Embryonic facial prominence (tissue), 1 donor: ENCODE data around the gene USP17L10.
"Not testable (repeated sequence)": the region's sequence is repeated elsewhere in the genome, so short reads cannot be mapped to it uniquely, and the experiment has no call there.

Experiments used
- DNase-seq: peaks from one replicate; pipeline ENCODE4 v3.0.0-alpha.2; 2016; ENCODE audit errors: extremely low spot score

The USP17L10 gene, protein sequence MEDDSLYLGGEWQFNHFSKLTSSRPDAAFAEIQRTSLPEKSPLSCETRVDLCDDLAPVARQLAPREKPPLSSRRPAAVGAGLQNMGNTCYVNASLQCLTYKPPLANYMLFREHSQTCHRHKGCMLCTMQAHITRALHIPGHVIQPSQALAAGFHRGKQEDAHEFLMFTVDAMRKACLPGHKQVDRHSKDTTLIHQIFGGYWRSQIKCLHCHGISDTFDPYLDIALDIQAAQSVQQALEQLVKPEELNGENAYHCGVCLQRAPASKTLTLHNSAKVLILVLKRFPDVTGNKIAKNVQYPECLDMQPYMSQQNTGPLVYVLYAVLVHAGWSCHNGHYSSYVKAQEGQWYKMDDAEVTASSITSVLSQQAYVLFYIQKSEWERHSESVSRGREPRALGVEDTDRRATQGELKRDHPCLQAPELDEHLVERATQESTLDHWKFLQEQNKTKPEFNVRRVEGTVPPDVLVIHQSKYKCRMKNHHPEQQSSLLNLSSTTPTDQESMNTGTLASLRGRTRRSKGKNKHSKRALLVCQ

DNA sequence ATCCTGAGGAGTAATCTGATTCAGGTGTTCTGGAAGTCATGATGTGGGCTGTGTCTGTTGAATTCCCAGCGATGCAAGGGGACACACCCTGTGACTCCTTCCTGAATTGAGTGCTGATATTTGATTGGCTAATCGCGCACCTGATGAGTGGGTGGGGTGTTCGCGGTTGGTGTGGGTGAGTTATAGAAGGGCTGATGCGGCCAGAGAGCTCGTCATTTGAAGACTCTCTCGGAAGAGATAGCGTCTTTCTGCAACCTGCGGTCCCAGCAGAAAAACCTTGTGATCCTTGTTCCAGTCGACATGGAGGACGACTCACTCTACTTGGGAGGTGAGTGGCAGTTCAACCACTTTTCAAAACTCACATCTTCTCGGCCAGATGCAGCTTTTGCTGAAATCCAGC lies at the start of gene USP17L10:
Gene USP17L10 (plus strand): TSS at position 301 of the 400 bp plus-strand sequence. CDS start 0 bp downstream, at position 301.
- DNase-seq: not testable (repeated sequence)

DNA sequence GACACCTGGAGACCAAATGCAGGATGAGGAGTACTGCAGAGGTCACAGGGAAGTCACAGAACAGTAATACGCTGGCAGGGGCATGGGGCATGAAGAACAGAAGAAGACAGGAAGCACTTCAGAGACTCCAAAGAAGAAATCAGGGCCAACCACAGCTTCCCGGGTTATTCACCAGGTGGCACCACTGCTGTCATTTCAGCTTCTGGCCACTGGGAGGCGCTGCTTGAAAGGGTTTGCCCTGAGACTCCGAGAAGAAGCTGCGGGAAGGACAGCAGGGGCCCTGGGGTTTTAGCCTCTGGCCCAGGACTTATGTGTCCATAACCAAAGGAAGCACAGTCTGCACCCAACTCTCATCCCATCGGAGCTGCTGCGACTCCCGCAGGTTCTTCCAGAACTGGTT lies 44.5 kb upstream of the USP17L10 start:
- DNase-seq: not testable (repeated sequence)

DNA sequence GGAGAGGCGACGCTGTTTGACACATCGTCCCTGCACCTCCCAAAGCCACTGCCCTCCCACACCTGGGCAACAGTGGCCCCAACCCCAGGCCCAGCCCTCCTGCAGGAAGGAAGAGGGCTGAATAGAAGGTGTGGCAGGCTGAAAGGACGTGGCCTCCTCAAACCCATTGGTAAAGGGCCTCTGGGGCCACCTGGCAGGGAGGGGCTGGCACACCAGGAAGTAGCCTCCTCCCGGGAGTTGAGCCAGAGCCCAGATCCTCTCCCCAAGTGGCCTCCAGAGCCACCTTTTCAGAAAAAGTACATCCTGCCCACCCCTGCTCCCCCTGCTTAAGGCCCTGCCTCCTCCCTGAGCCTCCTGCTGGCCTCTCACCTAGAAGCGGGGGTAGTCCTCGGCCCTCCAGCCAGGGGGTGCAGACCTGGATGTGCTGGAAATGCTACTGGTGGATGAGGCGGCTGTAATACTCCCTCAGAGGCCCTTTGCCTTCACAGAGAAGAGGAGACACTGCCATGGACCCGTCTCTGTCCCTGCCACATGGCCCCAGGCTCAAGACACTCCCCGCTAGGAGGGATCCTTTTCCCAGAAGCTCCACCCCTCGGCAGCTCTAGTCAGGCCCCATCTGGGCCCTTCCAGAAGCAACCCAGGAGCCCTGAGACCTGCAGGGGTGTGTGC lies 40.5 kb upstream of the USP17L10 start, which contains the start of gene FAM90A26:
Gene FAM90A26 (plus strand): TSS at position 619 of the 669 bp plus-strand sequence. CDS start 2,764 bp downstream, outside the sequence.
- DNase-seq: not testable (repeated sequence)

DNA sequence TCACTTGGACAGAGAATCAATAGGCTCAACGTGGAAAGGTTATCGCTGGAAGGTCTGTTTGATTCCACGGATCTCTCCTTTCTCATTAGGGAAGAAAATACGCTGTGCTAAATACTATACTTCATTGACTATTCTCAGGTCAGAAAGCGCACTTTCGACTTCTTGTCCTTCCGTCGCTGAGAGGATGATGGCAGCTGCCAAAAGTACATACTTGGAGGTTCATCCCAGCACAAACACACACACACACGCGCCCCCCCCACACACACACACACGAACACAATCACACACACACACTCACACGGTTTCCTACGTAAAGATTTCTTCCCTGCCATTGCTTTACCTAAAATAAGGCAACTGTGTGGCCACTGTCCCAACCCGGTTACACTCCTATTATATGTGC lies 4.2 kb downstream of the USP17L10 start:
- not testable (repeated sequence) for DNase-seq

DNA sequence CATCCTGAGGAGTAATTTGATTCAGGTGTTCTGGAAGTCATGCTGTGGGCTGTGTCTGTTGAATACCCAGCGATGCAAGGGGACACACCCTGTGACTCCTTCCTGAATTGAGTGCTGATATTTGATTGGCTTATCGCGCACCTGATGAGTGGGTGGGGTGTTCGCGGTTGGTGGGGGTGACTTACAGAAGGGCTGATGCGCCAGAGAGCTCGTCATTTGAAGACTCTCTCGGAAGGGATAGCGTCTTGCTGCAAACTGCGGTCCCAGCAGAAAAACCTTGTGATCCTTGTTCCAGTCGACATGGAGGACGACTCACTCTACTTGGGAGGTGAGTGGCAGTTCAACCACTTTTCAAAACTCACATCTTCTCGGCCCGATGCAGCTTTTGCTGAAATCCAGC lies 4.6 kb downstream of the USP17L10 start, which contains the start of gene USP17L11:
Gene USP17L11 (plus strand): TSS at position 301 of the 400 bp plus-strand sequence. CDS start 0 bp downstream, at position 301.
- DNase-seq: not testable (repeated sequence)

DNA sequence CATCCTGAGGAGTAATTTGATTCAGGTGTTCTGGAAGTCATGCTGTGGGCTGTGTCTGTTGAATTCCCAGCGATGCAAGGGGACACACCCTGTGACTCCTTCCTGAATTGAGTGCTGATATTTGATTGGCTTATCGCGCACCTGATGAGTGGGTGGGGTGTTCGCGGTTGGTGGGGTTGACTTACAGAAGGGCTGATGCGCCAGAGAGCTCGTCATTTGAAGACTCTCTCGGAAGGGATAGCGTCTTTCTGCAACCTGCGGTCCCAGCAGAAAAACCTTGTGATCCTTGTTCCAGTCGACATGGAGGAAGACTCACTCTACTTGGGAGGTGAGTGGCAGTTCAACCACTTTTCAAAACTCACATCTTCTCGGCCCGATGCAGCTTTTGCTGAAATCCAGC lies 9.4 kb downstream of the USP17L10 start, which contains the start of gene USP17L12:
Gene USP17L12 (plus strand): TSS at position 301 of the 400 bp plus-strand sequence. CDS start 0 bp downstream, at position 301.
- DNase-seq: not testable (repeated sequence)

DNA sequence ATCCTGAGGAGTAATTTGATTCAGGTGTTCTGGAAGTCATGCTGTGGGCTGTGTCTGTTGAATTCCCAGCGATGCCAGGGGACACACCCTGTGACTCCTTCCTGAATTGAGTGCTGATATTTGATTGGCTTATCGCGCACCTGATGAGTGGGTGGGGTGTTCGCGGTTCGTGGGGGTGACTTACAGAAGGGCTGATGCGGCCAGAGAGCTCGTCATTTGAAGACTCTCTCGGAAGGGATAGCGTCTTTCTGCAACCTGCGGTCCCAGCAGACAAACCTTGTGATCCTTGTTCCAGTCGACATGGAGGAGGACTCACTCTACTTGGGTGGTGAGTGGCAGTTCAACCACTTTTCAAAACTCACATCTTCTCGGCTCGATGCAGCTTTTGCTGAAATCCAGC lies 14.1 kb downstream of the USP17L10 start, which contains the start of gene USP17L13:
Gene USP17L13 (plus strand): TSS at position 301 of the 400 bp plus-strand sequence. CDS start 0 bp downstream, at position 301.
- DNase-seq: not testable (repeated sequence)

DNA sequence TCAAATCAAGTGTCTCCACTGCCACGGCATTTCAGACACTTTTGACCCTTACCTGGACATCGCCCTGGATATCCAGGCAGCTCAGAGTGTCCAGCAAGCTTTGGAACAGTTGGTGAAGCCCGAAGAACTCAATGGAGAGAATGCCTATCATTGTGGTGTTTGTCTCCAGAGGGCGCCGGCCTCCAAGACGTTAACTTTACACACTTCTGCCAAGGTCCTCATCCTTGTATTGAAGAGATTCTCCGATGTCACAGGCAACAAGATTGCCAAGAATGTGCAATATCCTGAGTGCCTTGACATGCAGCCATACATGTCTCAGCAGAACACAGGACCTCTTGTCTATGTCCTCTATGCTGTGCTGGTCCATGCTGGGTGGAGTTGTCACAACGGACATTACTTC lies 19.8 kb downstream of the USP17L10 start:
- not testable (repeated sequence) for DNase-seq

DNA sequence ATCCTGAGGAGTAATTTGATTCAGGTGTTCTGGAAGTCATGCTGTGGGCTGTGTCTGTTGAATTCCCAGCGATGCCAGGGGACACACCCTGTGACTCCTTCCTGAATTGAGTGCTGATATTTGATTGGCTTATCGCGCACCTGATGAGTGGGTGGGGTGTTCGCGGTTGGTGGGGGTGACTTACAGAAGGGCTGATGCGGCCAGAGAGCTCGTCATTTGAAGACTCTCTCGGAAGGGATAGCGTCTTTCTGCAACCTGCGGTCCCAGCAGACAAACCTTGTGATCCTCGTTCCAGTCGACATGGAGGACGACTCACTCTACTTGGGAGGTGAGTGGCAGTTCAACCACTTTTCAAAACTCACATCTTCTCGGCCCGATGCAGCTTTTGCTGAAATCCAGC lies 23.6 kb downstream of the USP17L10 start, which contains the start of gene USP17L15:
Gene USP17L15 (plus strand): TSS at position 301 of the 400 bp plus-strand sequence. CDS start 0 bp downstream, at position 301.
- not testable (repeated sequence) for DNase-seq

DNA sequence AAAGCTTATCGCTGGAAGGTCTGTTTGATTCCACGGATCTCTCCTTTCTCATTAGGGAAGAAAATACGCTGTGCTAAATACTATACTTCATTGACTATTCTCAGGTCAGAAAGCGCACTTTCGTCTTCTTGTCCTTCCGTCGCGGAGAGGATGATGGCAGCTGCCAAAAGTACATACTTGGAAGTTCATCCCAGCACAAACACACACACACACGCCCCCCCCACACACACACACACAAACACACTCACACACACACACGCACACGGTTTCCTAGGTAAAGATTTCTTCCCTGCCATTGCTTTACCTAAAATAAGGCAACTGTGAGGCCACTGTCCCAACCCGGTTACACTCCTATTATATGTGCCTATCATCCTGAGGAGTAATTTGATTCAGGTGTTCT lies 28.0 kb downstream of the USP17L10 start:
- not testable (repeated sequence) for DNase-seq

DNA sequence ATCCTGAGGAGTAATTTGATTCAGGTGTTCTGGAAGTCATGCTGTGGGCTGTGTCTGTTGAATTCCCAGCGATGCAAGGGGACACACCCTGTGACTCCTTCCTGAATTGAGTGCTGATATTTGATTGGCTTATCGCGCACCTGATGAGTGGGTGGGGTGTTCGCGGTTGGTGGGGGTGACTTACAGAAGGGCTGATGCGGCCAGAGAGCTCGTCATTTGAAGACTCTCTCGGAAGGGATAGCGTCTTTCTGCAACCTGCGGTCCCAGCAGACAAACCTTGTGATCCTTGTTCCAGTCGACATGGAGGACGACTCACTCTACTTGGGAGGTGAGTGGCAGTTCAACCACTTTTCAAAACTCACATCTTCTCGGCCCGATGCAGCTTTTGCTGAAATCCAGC lies 33.1 kb downstream of the USP17L10 start, which contains the start of gene USP17L17:
Gene USP17L17 (plus strand): TSS at position 301 of the 400 bp plus-strand sequence. CDS start 0 bp downstream, at position 301.
- DNase-seq: not testable (repeated sequence)

DNA sequence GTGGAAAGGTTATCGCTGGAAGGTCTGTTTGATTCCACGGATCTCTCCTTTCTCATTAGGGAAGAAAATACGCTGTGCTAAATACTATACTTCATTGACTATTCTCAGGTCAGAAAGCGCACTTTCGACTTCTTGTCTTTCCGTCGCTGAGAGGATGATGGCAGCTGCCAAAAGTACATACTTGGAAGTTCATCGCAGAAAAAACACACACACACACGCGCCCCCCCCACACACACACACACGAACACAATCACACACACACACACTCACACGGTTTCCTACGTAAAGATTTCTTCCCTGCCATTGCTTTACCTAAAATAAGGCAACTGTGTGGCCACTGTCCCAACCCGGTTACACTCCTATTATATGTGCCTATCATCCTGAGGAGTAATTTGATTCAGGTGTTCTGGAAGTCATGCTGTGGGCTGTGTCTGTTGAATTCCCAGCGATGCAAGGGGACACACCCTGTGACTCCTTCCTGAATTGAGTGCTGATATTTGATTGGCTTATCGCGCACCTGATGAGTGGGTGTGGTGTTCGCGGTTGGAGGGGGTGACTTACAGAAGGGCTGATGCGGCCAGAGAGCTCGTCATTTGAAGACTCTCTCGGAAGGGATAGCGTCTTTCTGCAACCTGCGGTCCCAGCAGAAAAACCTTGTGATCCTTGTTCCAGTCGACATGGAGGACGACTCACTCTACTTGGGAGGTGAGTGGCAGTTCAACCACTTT lies 37.7 kb downstream of the USP17L10 start, which contains the start of gene USP17L18:
Gene USP17L18 (plus strand): TSS at position 678 of the 728 bp plus-strand sequence. CDS start 0 bp downstream, at position 678.
- DNase-seq: not testable (repeated sequence)

DNA sequence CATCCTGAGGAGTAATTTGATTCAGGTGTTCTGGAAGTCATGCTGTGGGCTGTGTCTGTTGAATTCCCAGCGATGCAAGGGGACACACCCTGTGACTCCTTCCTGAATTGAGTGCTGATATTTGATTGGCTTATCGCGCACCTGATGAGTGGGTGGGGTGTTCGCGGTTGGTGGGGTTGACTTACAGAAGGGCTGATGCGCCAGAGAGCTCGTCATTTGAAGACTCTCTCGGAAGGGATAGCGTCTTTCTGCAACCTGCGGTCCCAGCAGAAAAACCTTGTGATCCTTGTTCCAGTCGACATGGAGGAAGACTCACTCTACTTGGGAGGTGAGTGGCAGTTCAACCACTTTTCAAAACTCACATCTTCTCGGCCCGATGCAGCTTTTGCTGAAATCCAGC lies 42.6 kb downstream of the USP17L10 start, which contains the start of gene USP17L19:
Gene USP17L19 (plus strand): TSS at position 301 of the 400 bp plus-strand sequence. CDS start 0 bp downstream, at position 301.
- not testable (repeated sequence) for DNase-seq

DNA sequence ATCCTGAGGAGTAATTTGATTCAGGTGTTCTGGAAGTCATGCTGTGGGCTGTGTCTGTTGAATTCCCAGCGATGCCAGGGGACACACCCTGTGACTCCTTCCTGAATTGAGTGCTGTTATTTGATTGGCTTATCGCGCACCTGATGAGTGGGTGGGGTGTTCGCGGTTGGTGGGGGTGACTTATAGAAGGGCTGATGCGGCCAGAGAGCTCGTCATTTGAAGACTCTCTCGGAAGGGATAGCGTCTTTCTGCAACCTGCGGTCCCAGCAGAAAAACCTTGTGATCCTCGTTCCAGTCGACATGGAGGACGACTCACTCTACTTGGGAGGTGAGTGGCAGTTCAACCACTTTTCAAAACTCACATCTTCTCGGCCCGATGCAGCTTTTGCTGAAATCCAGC lies 47.4 kb downstream of the USP17L10 start, which contains the start of gene USP17L20:
Gene USP17L20 (plus strand): TSS at position 301 of the 400 bp plus-strand sequence. CDS start 0 bp downstream, at position 301.
- not testable (repeated sequence) for DNase-seq
